Urothelium cell line (cell line): ENCODE measurements around the gene MTX2.
"Not testable (repeated sequence)": the region's sequence is repeated elsewhere in the genome, so short reads cannot be mapped to it uniquely, and the experiment has no call there.

Experiments used
- DNase-seq: peaks from one replicate; pipeline ENCODE4 v3.0.0; 2011; ENCODE audit warnings: low spot score, mixed read lengths
- FAIRE-seq: peaks from 2 replicates; lab custom pipeline; 2011; peaks lifted over from hg19 to GRCh38; lab: Jason Lieb, UNC

MTX2 gene

GRCh38 chr2:176370467-176371171 lies 101.4 kb downstream of the MTX2 start:
- FAIRE-seq (no peak), DNase-seq (no peak)

GRCh38 chr2:176373155-176373554 lies 103.9 kb downstream of the MTX2 start:
- not testable (repeated sequence) for FAIRE-seq, DNase-seq

- no peak for DNase-seq
- FAIRE-seq: no peak
Observed at GRCh38 chr2:176378323-176378722, 109.1 kb downstream of the MTX2 start.

- DNase-seq (no peak), FAIRE-seq (no peak)
Observed at GRCh38 chr2:176380341-176380740, 111.1 kb downstream of the MTX2 start.

- DNase-seq: no peak
- no peak for FAIRE-seq
Observed at GRCh38 chr2:176383100-176383499, 113.9 kb downstream of the MTX2 start.

- FAIRE-seq (no peak), DNase-seq (no peak)
Observed at GRCh38 chr2:176383836-176384442, 114.7 kb downstream of the MTX2 start.

- FAIRE-seq (no peak), DNase-seq (no peak)
Observed at GRCh38 chr2:176385219-176385759, 116.0 kb downstream of the MTX2 start.

GRCh38 chr2:176385838-176386237 lies 116.6 kb downstream of the MTX2 start:
- no peak for FAIRE-seq
- DNase-seq: no peak
